IPS-18a (cell line): ENCODE results near the gene NUS1.
"Not testable (repeated sequence)": the region's sequence is repeated elsewhere in the genome, so short reads cannot be mapped to it uniquely, and the experiment has no call there.

Source experiments
- H3K27ac ChIP-seq: one replicate; pipeline ENCODE4 v1.5.1; 2013; ENCODE audit warnings: low read length
- H3K27me3 ChIP-seq: one replicate; pipeline ENCODE4 v1.6.1; 2013; ENCODE audit warnings: mild to moderate bottlenecking, low read length; ENCODE audit not compliant: control insufficient read depth, insufficient read depth
- H3K36me3 ChIP-seq: one replicate; pipeline ENCODE4 v1.6.1; 2013; ENCODE audit warnings: low read depth, low read length; ENCODE audit not compliant: control insufficient read depth
- H3K4me1 ChIP-seq: one replicate; pipeline ENCODE4 v1.6.1; 2013; ENCODE audit warnings: low read depth, low read length; ENCODE audit not compliant: control insufficient read depth
- H3K4me3 ChIP-seq: one replicate; pipeline ENCODE4 v1.5.1; 2013; ENCODE audit warnings: low read length
- H3K9ac ChIP-seq: one replicate; pipeline ENCODE4 v1.6.1; 2013; ENCODE audit warnings: mild to moderate bottlenecking, low read length, moderate library complexity
- H3K9me3 ChIP-seq: one replicate; pipeline ENCODE4 v1.6.1; 2013; ENCODE audit warnings: low read depth, low read length; ENCODE audit not compliant: control insufficient read depth

NUS1 gene

GRCh38 chr6:117674991-117675657 is at the start of gene NUS1:
NUS1 (plus strand) TSS chr6:117675469; CDS start chr6:117675671, 202 bp downstream.
- Histone ChIP-seq H3K27ac (no peak within 1 kb of the TSS), H3K36me3 (no peaks in the 10 kb centered on the region), H3K4me3 (peak within 1 kb of the TSS; percentile 97)

DNA sequence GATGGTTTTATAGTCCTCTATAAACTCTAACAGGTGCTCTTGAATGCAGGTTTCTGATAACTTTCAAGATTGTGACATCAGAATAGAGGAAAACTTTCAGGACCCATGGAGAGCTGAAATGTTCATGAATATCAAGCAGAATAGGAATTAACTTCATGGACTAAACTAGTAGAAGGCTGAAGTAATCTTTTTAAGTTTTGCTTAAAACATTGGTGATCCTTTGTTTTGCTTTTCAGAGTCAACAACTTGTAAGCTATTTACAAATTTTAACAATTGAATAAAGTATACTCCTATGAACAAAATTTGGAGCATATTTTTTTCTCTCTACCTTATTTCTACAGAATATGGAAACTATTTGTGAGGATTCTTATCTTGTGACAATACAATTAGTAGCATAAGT is 47.7 kb upstream of the NUS1 start:
- H3K9ac ChIP-seq: no peak overlapping the region
- H3K27ac ChIP-seq: no peak overlapping the region
- H3K27me3 ChIP-seq: no peaks in the 10 kb centered on the region
- no peaks in the 10 kb centered on the region for H3K4me1 ChIP-seq
- peaks cover 46% of the 10 kb centered on the region for H3K9me3 ChIP-seq
- H3K4me3 ChIP-seq: no peak overlapping the region
- H3K36me3 ChIP-seq: no peaks in the 10 kb centered on the region

More at GRCh38 chr6:117674991-117675657, at the start of gene NUS1:
- Histone ChIP-seq H3K27me3 (no peaks in the 10 kb centered on the region), H3K4me1 (peaks cover 9% of the 10 kb centered on the region), H3K9me3 (no peaks in the 10 kb centered on the region), H3K9ac (peak within 1 kb of the TSS; percentile 79)

GRCh38 chr6:117629119-117629660 is 46.1 kb upstream of the NUS1 start:
- Histone ChIP-seq H3K4me3 (no peak overlapping the region), H3K27ac (no peak overlapping the region), H3K4me1 (no peaks in the 10 kb centered on the region), H3K9me3 (peaks cover 30% of the 10 kb centered on the region), H3K27me3 (no peaks in the 10 kb centered on the region), H3K9ac (no peak overlapping the region), H3K36me3 (no peaks in the 10 kb centered on the region)

DNA sequence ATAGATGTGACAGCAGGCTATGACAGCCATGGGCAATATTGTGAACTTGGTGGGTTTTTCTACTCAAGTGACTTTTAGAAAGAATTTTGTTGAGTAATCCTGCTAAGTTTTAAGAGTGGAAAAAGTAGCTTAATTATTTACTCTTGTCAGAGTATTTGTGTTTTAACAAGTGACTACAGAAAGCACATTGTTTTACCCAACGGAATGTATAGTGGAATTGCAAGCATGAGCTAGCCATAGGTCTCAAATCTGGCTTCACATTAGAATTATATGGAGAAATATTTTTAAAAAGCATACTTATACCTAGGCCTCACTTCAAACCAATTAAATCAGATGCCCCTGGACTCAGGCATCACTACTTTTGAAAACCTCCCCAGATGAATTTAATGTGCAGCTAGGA is 37.5 kb upstream of the NUS1 start:
- Histone ChIP-seq H3K27ac (no peak overlapping the region), H3K4me1 (no peaks in the 10 kb centered on the region), H3K27me3 (no peaks in the 10 kb centered on the region), H3K9me3 (no peaks in the 10 kb centered on the region), H3K36me3 (no peaks in the 10 kb centered on the region), H3K4me3 (no peak overlapping the region), H3K9ac (no peak overlapping the region)

GRCh38 chr6:117642976-117643375 is 32.3 kb upstream of the NUS1 start:
- H3K36me3 ChIP-seq: no peaks in the 10 kb centered on the region
- no peaks in the 10 kb centered on the region for H3K9me3 ChIP-seq
- H3K4me3 ChIP-seq: no peak overlapping the region
- no peaks in the 10 kb centered on the region for H3K27me3 ChIP-seq
- no peak overlapping the region for H3K9ac ChIP-seq
- H3K4me1 ChIP-seq: no peaks in the 10 kb centered on the region
- H3K27ac ChIP-seq: no peak overlapping the region

DNA sequence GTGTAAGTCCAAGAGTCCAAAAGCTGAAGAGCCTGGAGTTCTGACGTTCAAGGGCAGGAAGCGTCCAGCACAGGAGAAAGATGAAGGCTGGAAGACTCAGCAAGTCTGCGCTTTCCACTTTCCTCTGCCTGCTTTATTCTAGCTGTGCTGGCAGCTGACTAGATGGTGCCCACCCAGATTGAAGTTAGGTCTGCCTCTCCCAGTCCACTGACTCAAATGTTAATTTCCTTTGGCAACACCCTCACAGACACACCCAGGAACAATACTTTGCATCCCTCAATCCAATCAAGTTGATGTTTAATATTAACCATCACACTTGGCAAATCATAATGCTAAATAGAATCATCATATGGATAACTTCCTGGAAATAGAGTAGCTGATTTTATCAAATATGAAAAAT is 23.3 kb upstream of the NUS1 start:
- not testable (repeated sequence) for H3K27ac ChIP-seq, H3K4me1 ChIP-seq, H3K36me3 ChIP-seq, H3K27me3 ChIP-seq, H3K9ac ChIP-seq, H3K4me3 ChIP-seq, H3K9me3 ChIP-seq

DNA sequence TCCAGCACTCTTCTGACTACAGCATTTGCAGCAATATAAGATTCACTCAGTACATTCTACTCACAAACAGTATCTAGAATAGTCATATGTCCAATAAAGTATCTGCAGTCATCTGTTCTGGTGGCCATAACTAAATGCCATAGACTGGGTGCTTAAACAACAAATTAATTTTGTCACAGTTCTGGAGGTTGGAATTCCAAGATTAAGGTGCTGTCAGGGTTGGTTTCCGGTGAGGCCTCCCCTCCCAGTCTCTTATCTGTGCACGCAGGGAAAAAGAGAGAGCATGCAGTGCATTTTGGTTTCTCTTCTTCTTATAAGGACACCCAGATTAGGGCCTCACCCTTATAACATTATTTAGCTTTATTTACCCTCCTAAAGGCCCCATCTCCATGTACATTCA is 21.3 kb upstream of the NUS1 start:
- Histone ChIP-seq H3K9ac (no peak overlapping the region), H3K36me3 (no peaks in the 10 kb centered on the region), H3K4me1 (no peaks in the 10 kb centered on the region), H3K27me3 (no peaks in the 10 kb centered on the region), H3K4me3 (no peak overlapping the region), H3K9me3 (no peaks in the 10 kb centered on the region), H3K27ac (no peak overlapping the region)

- Histone ChIP-seq H3K9me3 (no peaks in the 10 kb centered on the region), H3K4me3 (no peak overlapping the region), H3K9ac (no peak overlapping the region), H3K36me3 (peaks cover 2% of the 10 kb centered on the region), H3K27ac (no peak overlapping the region), H3K27me3 (no peaks in the 10 kb centered on the region), H3K4me1 (no peaks in the 10 kb centered on the region)
These were observed 19.9 kb upstream of the NUS1 start for GRCh38 chr6:117655380-117655779.

DNA sequence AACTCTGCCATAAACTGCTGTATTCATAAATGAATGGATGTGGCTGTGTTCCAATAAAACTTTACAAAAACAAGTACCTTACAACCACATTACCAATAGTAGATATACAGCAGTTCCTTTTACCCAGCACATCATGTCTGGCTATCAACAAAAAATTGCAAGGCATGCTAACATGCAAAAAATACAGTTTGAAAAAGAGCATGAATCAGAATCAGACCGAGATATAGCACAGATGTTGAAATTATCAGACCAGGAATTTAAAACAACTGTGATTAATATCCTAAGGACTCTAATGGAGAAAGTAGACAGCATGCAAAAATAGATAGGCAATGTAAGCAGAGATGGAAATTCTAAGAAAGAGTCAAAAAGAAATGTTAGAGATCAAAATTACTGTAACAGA is 8.4 kb upstream of the NUS1 start:
- H3K4me3 ChIP-seq: no peak overlapping the region
- H3K27ac ChIP-seq: no peak overlapping the region
- no peaks in the 10 kb centered on the region for H3K27me3 ChIP-seq
- no peaks in the 10 kb centered on the region for H3K36me3 ChIP-seq
- no peak overlapping the region for H3K9ac ChIP-seq
- H3K9me3 ChIP-seq: no peaks in the 10 kb centered on the region
- H3K4me1 ChIP-seq: no peaks in the 10 kb centered on the region

DNA sequence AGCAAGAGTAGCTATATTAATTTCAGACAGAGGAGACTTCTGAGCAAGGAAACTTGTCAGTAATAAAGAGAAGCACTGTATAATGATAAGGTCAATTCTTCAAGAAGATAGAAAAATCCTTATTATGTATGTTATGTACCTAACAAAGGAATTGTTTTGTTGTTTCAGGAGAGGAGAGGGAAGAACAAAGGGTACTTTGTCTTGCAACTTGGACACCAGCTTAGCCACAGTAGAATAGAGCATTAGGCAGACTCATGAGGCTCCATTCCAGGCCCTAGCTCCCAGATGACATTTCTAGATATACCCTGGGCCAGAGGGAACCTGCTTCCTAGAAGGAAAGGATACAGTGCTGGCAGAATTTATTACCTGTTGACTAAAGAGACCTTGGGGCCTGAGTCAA is 6.5 kb upstream of the NUS1 start:
- H3K27ac ChIP-seq: no peak overlapping the region
- no peaks in the 10 kb centered on the region for H3K27me3 ChIP-seq
- no peaks in the 10 kb centered on the region for H3K9me3 ChIP-seq
- H3K4me1 ChIP-seq: no peaks in the 10 kb centered on the region
- no peak overlapping the region for H3K4me3 ChIP-seq
- H3K36me3 ChIP-seq: no peaks in the 10 kb centered on the region
- H3K9ac ChIP-seq: no peak overlapping the region

DNA sequence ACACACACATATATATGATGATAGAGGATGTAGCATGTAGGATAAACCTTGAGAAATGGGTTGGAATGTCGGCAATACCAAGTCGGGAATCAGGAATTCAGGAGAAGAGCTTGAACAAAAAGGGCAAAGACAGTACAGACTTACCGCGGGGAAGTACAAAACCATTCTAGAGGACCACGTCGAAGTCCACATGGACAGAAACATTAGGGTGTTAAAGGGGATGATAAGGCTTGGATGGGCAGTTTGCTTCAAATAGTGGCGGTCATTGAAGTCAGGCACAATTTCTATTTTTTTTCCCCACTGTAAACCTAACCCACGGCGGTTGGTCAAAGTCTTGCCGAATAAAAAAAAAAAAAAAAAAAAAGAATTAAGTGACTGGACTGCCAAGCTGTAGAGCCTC is 766 bp upstream of the NUS1 start:
- Histone ChIP-seq H3K9me3 (no peaks in the 10 kb centered on the region), H3K27ac (no peak overlapping the region), H3K9ac (peak overlapping the region; percentile 79), H3K36me3 (no peaks in the 10 kb centered on the region), H3K4me3 (peak overlapping the region; percentile 97), H3K4me1 (peaks cover 9% of the 10 kb centered on the region), H3K27me3 (no peaks in the 10 kb centered on the region)

DNA sequence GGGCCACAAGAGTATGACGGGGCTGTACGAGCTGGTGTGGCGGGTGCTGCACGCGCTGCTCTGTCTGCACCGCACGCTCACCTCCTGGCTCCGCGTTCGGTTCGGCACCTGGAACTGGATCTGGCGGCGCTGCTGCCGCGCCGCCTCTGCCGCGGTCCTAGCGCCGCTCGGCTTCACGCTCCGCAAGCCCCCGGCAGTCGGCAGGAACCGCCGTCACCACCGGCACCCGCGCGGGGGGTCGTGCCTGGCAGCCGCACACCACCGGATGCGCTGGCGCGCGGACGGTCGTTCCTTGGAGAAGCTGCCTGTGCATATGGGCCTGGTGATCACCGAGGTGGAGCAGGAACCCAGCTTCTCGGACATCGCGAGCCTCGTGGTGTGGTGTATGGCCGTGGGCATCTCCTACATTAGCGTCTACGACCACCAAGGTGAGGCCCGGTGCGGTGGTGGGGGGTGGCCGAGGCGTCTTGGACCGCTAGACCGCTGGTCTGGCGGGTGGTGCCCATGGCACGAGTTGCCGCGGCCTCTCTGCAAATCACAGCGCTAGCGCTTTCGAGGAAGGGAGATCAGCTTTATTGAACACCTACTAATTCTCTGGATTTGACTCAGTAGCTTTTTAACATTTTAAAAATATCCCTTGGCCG is 511 bp downstream of the NUS1 start:
- Histone ChIP-seq H3K4me3 (peak overlapping the region; percentile 97), H3K9ac (peak overlapping the region; percentile 79)
- H3K4me1 ChIP-seq, H3K27me3 ChIP-seq, H3K36me3 ChIP-seq, H3K27ac ChIP-seq, H3K9me3 ChIP-seq: not testable (repeated sequence)
